IPS-18c (cell line): ENCODE results near the gene PTPN11.
"Not testable (repeated sequence)": the region's sequence is repeated elsewhere in the genome, so short reads cannot be mapped to it uniquely, and the experiment has no call there.

ENCODE experiments used
- H3K4me3 ChIP-seq: 2 replicates; pipeline ENCODE4 v1.7.0; 2013; ENCODE audit warnings: low read depth, mild to moderate bottlenecking, low read length, moderate library complexity; ENCODE audit not compliant: insufficient read depth
- H3K9me3 ChIP-seq: one replicate; pipeline ENCODE4 v1.6.1; 2013; ENCODE audit warnings: mild to moderate bottlenecking, low read length, moderate library complexity; ENCODE audit not compliant: control insufficient read depth, insufficient read depth

Gene PTPN11

DNA sequence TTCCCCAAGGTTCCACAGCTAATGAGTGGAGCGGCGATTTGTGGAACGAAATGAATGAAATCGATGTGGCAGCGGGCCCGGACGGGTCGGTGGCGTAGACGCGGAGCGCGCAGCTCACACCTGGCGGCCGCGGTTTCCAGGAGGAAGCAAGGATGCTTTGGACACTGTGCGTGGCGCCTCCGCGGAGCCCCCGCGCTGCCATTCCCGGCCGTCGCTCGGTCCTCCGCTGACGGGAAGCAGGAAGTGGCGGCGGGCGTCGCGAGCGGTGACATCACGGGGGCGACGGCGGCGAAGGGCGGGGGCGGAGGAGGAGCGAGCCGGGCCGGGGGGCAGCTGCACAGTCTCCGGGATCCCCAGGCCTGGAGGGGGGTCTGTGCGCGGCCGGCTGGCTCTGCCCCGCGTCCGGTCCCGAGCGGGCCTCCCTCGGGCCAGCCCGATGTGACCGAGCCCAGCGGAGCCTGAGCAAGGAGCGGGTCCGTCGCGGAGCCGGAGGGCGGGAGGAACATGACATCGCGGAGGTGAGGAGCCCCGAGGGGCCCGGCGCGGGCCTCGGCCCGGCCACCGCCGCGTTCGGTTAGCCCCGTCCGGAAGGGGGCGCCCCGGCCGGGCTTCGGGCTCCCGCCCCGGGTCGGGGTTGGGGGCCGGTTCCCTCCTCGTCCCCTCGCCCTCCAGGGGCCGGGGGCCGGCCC, at the start of gene PTPN11:
PTPN11 (plus strand) TSS at position 340 of the 689 bp plus-strand sequence; CDS start at position 505, 165 bp downstream.
- H3K4me3 ChIP-seq = peak within 1 kb of the TSS; percentile 98
- H3K9me3 ChIP-seq = no peaks in the 10 kb centered on the region

DNA sequence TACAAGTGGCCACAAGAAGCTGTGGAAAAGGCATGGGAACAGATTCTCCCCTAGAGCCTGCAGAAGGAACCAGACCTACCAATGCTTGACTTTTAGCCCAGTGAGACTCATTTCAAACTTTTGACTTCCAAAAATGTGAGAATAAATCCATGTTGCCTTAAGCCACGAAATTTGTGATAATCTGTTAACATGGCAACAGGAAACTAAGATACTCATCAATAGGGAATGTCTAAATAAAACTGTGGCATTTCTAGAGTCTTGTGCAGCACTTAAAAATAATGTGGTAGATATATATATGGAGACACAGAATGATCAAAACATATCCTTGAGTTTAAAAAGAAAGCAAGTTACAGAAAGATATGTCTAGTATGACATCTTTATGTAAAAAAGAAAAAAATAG, 48.5 kb upstream of the PTPN11 start:
- Histone ChIP-seq H3K4me3 (no peak overlapping the region), H3K9me3 (no peaks in the 10 kb centered on the region)

- no peak overlapping the region for H3K4me3 ChIP-seq
- H3K9me3 ChIP-seq = no peaks in the 10 kb centered on the region
These were observed 47.8 kb upstream of the PTPN11 start for GRCh38 chr12:112370868-112371510.

DNA sequence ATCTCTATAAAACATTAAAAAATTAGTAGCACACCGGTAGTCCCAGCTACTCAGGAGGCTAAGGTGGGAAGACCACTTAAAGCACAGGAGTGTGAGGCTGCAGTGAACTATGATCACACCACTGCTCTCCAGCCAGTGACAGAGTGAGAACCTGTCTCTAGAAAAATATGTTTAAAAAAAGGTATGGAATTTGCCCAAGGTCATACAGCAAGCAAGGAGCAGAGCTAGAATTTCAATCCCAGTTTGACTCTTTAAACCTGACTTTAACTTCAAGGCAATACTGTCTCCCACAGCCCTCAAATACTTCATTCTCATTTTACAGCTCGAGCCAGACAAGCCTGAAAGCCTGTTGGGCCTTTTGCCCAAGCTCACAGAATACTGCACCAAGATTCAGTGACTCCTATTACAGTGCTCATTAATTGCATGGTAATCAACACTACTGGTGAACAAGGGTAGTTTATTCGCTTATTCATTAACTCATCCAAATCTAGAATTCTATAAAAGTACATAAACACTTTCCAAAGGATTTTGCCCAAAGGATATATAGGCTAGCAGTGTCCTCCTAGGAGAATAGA, 44.5 kb upstream of the PTPN11 start:
- Histone ChIP-seq H3K4me3 (no peak overlapping the region), H3K9me3 (no peaks in the 10 kb centered on the region)

- Histone ChIP-seq H3K9me3 (no peaks in the 10 kb centered on the region), H3K4me3 (no peak overlapping the region)
These were observed 43.6 kb upstream of the PTPN11 start for GRCh38 chr12:112375105-112375504.

DNA sequence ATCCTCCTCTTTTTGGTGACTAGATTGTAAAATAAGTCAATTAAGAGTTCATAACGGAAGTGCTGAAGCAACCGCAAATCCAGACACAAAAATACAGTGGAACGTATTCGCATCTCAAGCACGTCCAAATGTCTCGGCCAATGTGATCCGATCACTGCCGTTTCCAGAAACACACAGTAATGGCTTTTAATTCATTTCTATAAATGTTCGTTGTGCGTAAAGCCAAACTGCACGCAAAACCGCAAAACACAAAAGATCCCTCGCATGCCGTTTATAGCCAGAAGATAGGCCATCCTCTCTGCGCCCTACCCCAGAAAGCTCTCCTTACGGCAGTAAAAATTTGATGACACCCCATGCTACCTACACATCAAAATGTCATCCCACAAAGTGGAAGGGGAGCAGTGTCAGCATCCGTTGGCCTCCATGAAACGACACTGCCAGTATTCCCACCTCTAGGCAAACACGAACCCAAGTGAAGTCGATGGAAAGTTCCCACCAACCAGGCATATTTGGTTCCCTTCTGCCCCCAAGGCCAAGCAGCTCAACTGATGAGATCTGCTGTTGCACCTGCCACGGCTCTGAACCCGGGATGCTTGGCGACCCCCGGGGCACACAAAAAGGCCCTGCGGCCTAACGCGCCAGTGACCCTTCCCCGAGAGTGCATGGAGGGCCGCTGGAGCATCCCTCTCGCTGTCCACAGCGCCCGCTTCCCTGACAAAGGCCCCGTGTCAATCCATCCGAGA, 37.9 kb upstream of the PTPN11 start:
- Histone ChIP-seq H3K4me3 (peak overlapping the region; percentile 83), H3K9me3 (no peaks in the 10 kb centered on the region)

GRCh38 chr12:112381406-112381882, 37.3 kb upstream of the PTPN11 start:
- H3K4me3 ChIP-seq = peak overlapping the region; percentile 83
- no peaks in the 10 kb centered on the region for H3K9me3 ChIP-seq

- H3K9me3 ChIP-seq = no peaks in the 10 kb centered on the region
- peak within 1 kb of the TSS; percentile 83 for H3K4me3 ChIP-seq
These were observed 36.6 kb upstream of the PTPN11 start, which contains the start of gene HECTD4 for GRCh38 chr12:112381883-112382796. Gene HECTD4, minus strand, starts transcription at chr12:112382431. Its CDS starts 303 bp downstream, at chr12:112382128.

DNA sequence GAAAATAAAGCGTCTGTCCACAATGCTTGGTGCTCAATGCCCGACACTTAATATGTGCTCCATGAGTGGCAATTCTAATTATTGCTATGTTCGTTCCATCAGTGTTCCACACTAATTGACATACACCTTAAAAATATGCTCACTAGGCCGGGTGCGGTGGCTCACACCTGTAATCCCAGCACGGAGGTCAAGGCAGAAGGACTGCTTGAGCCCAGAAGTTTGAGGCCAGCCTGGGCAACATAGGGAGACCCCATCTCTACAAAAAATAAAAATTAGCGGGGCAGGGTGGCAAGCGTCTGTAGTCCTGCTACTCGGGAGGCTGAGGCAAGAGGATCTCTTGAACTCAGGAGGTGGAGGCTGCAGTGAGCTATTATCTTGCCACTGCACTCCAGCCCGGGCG, 35.9 kb upstream of the PTPN11 start:
- Histone ChIP-seq H3K9me3 (no peaks in the 10 kb centered on the region), H3K4me3 (no peak overlapping the region; the same call in 1 of the 2 replicates)

DNA sequence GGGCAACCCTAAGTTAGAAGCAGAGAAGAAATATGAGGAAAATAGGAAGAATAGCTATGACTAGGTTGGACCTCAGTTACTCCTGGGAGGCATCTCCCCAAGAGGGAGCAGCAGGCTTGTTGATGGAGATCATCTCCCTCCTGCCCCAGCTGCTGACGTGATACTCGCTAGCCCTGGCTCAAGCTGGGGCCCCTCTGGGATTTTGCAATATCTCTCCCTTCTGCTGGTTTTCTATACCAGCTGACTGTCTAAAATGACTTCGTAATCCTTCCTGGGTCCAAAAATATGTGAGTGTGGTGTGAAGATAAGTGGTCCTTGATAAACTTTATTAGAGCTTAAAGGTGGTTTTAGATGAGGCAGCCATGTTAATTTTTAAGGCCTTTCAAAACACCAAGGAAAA, 32.0 kb upstream of the PTPN11 start:
- Histone ChIP-seq H3K9me3 (no peaks in the 10 kb centered on the region), H3K4me3 (no peak overlapping the region)

GRCh38 chr12:112389228-112389627, 29.5 kb upstream of the PTPN11 start:
- Histone ChIP-seq H3K4me3 (no peak overlapping the region), H3K9me3 (no peaks in the 10 kb centered on the region)

- not testable (repeated sequence) for H3K4me3 ChIP-seq, H3K9me3 ChIP-seq
These were observed 28.7 kb upstream of the PTPN11 start for GRCh38 chr12:112389922-112390654.

GRCh38 chr12:112393328-112393727, 25.4 kb upstream of the PTPN11 start:
- no peak overlapping the region for H3K4me3 ChIP-seq
- no peaks in the 10 kb centered on the region for H3K9me3 ChIP-seq

- no peaks in the 10 kb centered on the region for H3K9me3 ChIP-seq
- no peak overlapping the region for H3K4me3 ChIP-seq
These were observed 17.7 kb upstream of the PTPN11 start for GRCh38 chr12:112401054-112401453.

DNA sequence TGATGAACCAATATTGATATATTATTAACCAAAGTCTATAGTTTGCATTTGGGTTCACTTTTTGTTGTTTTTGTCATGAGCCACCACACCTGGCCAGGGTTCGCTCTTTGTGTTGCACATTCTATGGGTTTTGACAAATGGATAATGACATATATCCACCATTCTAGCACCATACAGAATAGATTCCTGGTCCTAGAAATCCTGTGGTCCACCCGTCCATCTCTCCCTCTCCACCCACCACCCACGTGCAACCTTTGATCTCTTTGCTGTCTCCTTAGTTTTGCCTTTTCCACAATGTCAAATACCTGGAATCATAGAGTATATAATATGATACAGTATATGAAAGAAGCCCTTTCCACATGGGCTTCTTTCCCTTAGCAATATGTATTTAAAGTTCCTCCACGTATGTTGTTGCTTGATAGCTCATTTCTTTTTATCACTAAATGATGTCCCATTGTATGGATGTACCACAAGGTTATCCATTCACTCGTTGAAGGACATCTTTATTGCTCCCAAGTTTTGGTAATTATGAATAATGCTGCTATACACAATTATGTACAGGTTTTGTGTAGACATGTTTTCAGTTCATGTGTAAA, 16.7 kb upstream of the PTPN11 start:
- H3K9me3 ChIP-seq = no peaks in the 10 kb centered on the region
- no peak overlapping the region for H3K4me3 ChIP-seq
